Left renal pelvis (tissue), 4 donors: ENCODE data around the gene PNPO. TPM values are rescaled to one million over a fixed set of nuclear protein-coding genes. Genes with fewer than 3 reads are reported as not detected.

Source experiments
- DNase-seq, 4 donors: peaks; one replicate each; pipeline ENCODE4 v3.0.0-alpha.2; 2013; ENCODE audit warnings: low read depth in 4 of 4, low spot score in 3 of 4
- polyA plus RNA-seq, 4 donors: library from polyadenylated mRNA; unstranded; fragments of 120-200 nt; gene quantifications; one replicate each; pipeline ENCODE4 v1.2.1, GENCODE V29; 2013; ENCODE audit not compliant: insufficient read length in 4 of 4

The PNPO gene
- polyA plus RNA-seq, 4 donors = 5.8 to 24.1 (median 20.6) TPM

DNA sequence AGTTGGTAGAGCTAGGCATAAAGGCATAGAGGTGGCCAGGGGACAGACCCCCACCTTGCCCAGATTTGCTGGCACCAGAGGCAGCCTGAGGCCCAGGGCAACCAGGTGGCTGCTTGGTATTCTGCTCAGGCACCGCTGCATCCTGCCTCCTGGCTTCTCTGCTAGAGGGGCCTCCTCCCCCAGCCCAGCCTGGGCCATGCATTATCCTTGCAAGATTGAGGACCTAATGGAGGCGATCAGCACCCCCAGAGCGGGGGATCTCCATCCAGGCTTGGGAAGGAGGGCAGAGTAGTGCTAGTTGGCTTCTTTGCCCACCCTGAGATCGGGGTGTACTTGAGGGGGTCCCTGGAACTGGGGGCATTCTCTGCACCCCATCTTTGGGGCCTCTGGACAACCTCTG is 53.4 kb downstream of the PNPO start:
- no peak for DNase-seq

DNA sequence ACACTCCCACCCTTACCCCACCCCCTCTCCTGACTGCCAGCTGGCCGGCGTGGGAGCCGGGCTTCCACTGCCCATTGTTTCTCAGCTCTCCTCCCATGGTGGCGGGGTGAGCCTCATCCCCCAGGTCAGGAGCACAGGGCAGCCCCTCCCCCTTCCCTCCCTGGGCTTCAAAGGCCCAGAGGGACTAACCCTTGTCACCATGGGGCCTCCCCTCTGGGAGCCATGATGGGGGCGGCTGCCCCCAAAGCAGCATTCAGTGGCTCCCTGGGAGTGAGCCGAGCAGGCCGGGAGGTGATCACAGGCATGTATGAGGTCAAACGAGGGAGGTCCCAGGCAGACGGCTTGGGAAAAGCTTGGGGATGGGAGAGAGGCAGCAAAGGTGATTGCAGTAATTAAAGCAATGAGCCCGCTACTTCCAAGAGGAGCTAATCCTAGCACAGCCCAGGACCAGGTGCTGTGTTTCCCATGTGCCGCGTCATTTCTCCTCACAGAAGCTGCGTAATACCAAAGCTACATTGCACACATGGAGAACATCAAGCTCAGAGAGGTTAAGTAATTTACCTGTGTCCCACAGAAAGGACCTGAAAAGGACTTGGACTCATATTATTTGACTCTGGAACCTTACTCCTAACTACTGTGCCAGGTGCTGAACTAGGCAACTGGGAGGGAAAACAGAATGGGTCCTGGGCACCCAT is 54.0 kb downstream of the PNPO start:
- no peak for DNase-seq

DNA sequence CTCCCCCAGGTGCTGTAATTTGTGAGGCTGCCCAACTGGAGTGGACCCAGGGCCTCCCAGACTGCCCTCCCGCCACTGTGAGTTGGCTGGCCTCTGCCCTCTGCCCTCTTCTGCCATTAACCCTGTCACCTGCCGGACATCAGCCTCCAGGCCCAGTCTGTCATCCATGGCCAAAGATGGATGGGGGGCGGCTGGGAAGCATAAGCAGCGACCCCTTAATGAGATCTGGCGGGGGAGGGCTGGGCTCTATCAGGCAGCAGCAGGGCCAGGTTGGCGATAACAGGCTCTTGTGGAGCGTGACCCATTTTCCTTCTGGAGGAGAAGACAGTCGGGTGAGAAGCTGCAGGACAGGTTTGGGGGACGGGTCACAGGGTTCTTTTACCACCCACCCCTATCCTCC is 54.8 kb downstream of the PNPO start:
- no peak for DNase-seq

DNA sequence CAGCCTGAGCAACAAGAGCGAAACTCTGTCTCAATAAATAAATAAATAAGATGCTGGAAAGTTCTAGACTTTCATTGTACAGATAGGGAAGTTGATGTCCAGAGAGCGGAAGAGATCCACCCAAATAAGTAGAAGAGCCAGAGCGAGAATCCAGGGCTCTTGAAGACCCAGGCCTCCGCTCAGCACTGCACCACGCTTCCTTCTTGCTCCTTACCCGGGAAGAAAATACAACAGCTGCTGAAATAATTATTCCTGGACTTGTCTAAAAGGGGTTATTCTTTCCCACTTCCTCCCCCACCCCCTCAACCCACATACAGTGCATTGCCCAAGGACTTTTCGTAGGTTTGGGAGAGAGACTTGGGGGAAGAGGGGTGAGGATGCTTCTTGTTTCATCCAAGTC is 56.2 kb downstream of the PNPO start:
- DNase-seq = no peak

DNA sequence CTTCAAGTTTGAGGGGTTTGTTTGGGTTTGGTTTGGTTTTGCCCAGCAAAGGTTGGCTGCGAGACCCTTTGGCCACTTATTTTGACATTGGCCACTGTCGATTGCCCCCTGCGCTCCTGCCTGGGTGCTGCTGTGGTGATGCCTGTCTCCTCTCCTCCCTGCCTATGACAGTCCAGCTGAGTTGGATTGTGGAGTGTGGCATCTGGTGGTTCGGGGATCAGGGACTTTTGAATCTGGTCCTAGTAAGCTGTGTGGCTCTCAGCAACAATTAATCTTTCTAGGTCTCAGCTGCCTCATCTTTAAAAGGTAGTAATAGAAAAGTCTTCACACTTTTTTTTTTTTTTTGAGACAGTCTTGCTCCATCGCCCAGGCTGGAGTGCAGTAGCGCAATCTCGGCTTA is 56.7 kb downstream of the PNPO start:
- no peak for DNase-seq

Other genes with a start within 250 kb of the PNPO start
- 10 to 100 TPM; 22.0 to 36.6 (median 25.9) TPM for gene TBKBP1, start 247.4 kb upstream of the PNPO start, polyA plus RNA-seq
- under 1 TPM; 0.07 to 0.26 (median 0.15) TPM for gene TBX21, start 208.3 kb upstream of the PNPO start, polyA plus RNA-seq
- gene OSBPL7, start 119.8 kb upstream of the PNPO start, polyA plus RNA-seq = 10 to 100 TPM; 11.9 to 16.3 (median 12.3) TPM
- 10 to 100 TPM; 36.6 to 56.8 (median 50.0) TPM for gene MRPL10, start 110.0 kb upstream of the PNPO start, polyA plus RNA-seq
- 1 to 10 TPM in 3 of 4 donors, under 1 TPM in 1; 0.74 to 3.3 (median 2.6) TPM for gene LRRC46, start 109.9 kb upstream of the PNPO start, polyA plus RNA-seq
- 10 to 100 TPM; 31.4 to 78.5 (median 39.5) TPM for gene SCRN2, start 100.3 kb upstream of the PNPO start, polyA plus RNA-seq
- gene SP6, start 90.4 kb upstream of the PNPO start, polyA plus RNA-seq = 1 to 10 TPM; 1.6 to 3.0 (median 2.5) TPM
- gene SP2, start 45.3 kb upstream of the PNPO start, polyA plus RNA-seq = 10 to 100 TPM; 20.8 to 27.1 (median 23.4) TPM
- gene PRR15L, start 16.3 kb downstream of the PNPO start, polyA plus RNA-seq = 10 to 100 TPM in 3 of 4 donors, under 1 TPM in 1; 0.23 to 22.7 (median 18.2) TPM
- gene CDK5RAP3, start 29.5 kb downstream of the PNPO start, polyA plus RNA-seq = 100 to 1,000 TPM in 3 of 4 donors, 10 to 100 TPM in 1; 90.0 to 178 (median 147) TPM
- 10 to 100 TPM; 16.7 to 78.4 (median 21.5) TPM for gene COPZ2, start 96.2 kb downstream of the PNPO start, polyA plus RNA-seq
- 100 to 1,000 TPM; 194 to 248 (median 221) TPM for gene NFE2L1, start 106.8 kb downstream of the PNPO start, polyA plus RNA-seq
- gene CBX1, start 159.9 kb downstream of the PNPO start, polyA plus RNA-seq = 100 to 1,000 TPM; 170 to 204 (median 197) TPM
- 10 to 100 TPM; 12.5 to 17.4 (median 15.8) TPM for gene SNX11, start 166.2 kb downstream of the PNPO start, polyA plus RNA-seq